Osteoblast (primary cell): Measurements from ENCODE around the gene GPRIN1. TPM values are rescaled to one million over a fixed set of nuclear protein-coding genes. Genes with fewer than 3 reads are reported as not detected.

ENCODE experiments used
- DNase-seq: peaks from one replicate; pipeline ENCODE4 v3.0.0; 2011; ENCODE audit warnings: low spot score, mixed read lengths; ENCODE audit not compliant: insufficient read length; ENCODE audit errors: missing footprints
- H2AFZ ChIP-seq: 2 replicates; pipeline ENCODE4 v1.6.0; 2011; ENCODE audit warnings: mild to moderate bottlenecking, low read length
- H3K27ac ChIP-seq: 2 replicates; pipeline ENCODE4 v1.5.1; 2011; ENCODE audit warnings: mild to moderate bottlenecking, low read depth, low read length, moderate library complexity
- H3K27me3 ChIP-seq: 2 replicates; pipeline ENCODE4 v1.6.0; 2012; ENCODE audit warnings: mild to moderate bottlenecking, control low read depth, inconsistent platforms, low read length, moderate library complexity; ENCODE audit not compliant: insufficient read depth
- H3K36me3 ChIP-seq: 2 replicates; pipeline ENCODE4 v1.5.1; 2011; ENCODE audit warnings: mild to moderate bottlenecking, low read length, control low read depth, moderate library complexity; ENCODE audit not compliant: insufficient read depth
- H3K4me1 ChIP-seq: 2 replicates; pipeline ENCODE4 v1.5.1; 2011; ENCODE audit warnings: mild to moderate bottlenecking, low read length, control low read depth, moderate library complexity; ENCODE audit not compliant: insufficient read depth
- H3K4me2 ChIP-seq: 2 replicates; pipeline ENCODE4 v1.6.0; 2011; ENCODE audit warnings: mild to moderate bottlenecking, low read length; ENCODE audit not compliant: insufficient read depth
- H3K4me3 ChIP-seq: fragments of 200-600 bp; sonication (generic); 3 replicates; pipeline ENCODE4 v1.5.1; 2012; ENCODE audit warnings: mild to moderate bottlenecking, low read length, inconsistent platforms; ENCODE audit not compliant: insufficient read depth
- H3K79me2 ChIP-seq: 2 replicates; pipeline ENCODE4 v1.6.0; 2012; ENCODE audit warnings: mild to moderate bottlenecking, low read length, control low read depth, inconsistent platforms; ENCODE audit not compliant: insufficient read depth
- H3K9me3 ChIP-seq: 2 replicates; pipeline ENCODE4 v1.5.1; 2011; ENCODE audit warnings: low read depth, low read length, control low read depth
- H4K20me1 ChIP-seq: 2 replicates; pipeline ENCODE4 v1.6.0; 2012; ENCODE audit warnings: mild to moderate bottlenecking, low read length, control low read depth; ENCODE audit not compliant: insufficient read depth
- CTCF ChIP-seq: IDR thresholded peaks from 2 replicates; pipeline ENCODE4 v1.5.1; 2011; ENCODE audit warnings: mild to moderate bottlenecking, low read depth, low read length, moderate library complexity; ENCODE audit errors: extremely low read depth
- total RNA-seq: library from RNA; depleted of rRNA; stranded (reverse); fragments of >200 nt; gene quantifications from 2 replicates; pipeline ENCODE4 v1.2.3, GENCODE V29; 2012

GPRIN1 gene
- total RNA-seq, 1 donor = 1.8 TPM

GRCh38 chr5:176618783-176619182, 8.8 kb upstream of the GPRIN1 start:
- no peaks in the 10 kb centered on the region for H3K79me2 ChIP-seq
- H3K4me1 ChIP-seq = peaks cover 15% of the 10 kb centered on the region
- peak overlapping the region; percentile 40 for H3K4me3 ChIP-seq
- peaks cover 56% of the 10 kb centered on the region for H3K27me3 ChIP-seq
- no peaks in the 10 kb centered on the region for H4K20me1 ChIP-seq
- no peaks in the 10 kb centered on the region for H3K9me3 ChIP-seq
- H3K36me3 ChIP-seq = no peaks in the 10 kb centered on the region
- H2AFZ ChIP-seq = peak overlapping the region; percentile 68
- no peak for TF ChIP-seq CTCF
- H3K27ac ChIP-seq = no peak overlapping the region
- H3K4me2 ChIP-seq = peak overlapping the region; percentile 53
- no peak for DNase-seq

GRCh38 chr5:176616511-176616910, 6.6 kb upstream of the GPRIN1 start:
- Histone ChIP-seq H3K27ac (no peak overlapping the region), H3K9me3 (no peaks in the 10 kb centered on the region), H3K36me3 (no peaks in the 10 kb centered on the region), H3K4me2 (no peak overlapping the region), H3K79me2 (no peaks in the 10 kb centered on the region), H3K4me1 (peaks cover 21% of the 10 kb centered on the region), H4K20me1 (no peaks in the 10 kb centered on the region), H3K4me3 (no peak overlapping the region), H3K27me3 (peaks cover 48% of the 10 kb centered on the region), H2AFZ (no peak overlapping the region)
- DNase-seq = no peak
- no peak for TF ChIP-seq CTCF

- H3K4me2 ChIP-seq = no peak overlapping the region
- H3K4me3 ChIP-seq = no peak overlapping the region
- DNase-seq = peak; percentile 99
- H3K36me3 ChIP-seq = no peaks in the 10 kb centered on the region
- H2AFZ ChIP-seq = no peak overlapping the region
- H3K79me2 ChIP-seq = no peaks in the 10 kb centered on the region
- TF ChIP-seq CTCF = no peak
- H3K27ac ChIP-seq = no peak overlapping the region
- H3K9me3 ChIP-seq = no peaks in the 10 kb centered on the region
- peaks cover 32% of the 10 kb centered on the region for H3K27me3 ChIP-seq
- peaks cover 22% of the 10 kb centered on the region for H3K4me1 ChIP-seq
- H4K20me1 ChIP-seq = no peaks in the 10 kb centered on the region
Observed at GRCh38 chr5:176614805-176615478, 5.0 kb upstream of the GPRIN1 start.

GRCh38 chr5:176612855-176613254, 2.9 kb upstream of the GPRIN1 start:
- no peak overlapping the region for H3K4me3 ChIP-seq
- H3K27me3 ChIP-seq = peaks cover 13% of the 10 kb centered on the region
- no peaks in the 10 kb centered on the region for H3K79me2 ChIP-seq
- DNase-seq = no peak
- H3K4me1 ChIP-seq = peaks cover 25% of the 10 kb centered on the region
- H3K4me2 ChIP-seq = no peak overlapping the region
- no peak overlapping the region for H3K27ac ChIP-seq
- no peak overlapping the region for H2AFZ ChIP-seq
- H3K36me3 ChIP-seq = no peaks in the 10 kb centered on the region
- H3K9me3 ChIP-seq = no peaks in the 10 kb centered on the region
- H4K20me1 ChIP-seq = peaks cover 9% of the 10 kb centered on the region
- TF ChIP-seq CTCF = no peak
